ENCODE results near the gene ACSL1.
"Not testable (repeated sequence)": the region's sequence is repeated elsewhere in the genome, so short reads cannot be mapped to it uniquely, and the experiment has no call there.

Gene ACSL1

DNA sequence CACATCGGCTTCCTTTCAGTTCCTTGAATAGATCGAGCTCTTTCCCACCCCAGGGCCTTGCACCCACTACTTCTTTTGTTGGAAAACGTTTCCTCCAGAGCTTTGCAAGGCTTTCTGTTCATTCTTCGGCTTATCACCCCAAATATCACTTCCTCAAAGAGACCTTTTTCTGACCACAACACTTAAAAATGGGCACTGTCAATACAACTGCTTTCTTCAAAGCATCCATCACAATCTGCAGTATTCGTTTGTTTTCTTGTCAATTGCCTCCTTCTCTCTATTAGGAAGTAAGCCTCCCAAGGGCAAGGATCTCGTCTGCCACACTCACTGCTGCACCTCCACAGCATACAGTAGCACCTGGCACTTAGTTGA lies 74.2 kb downstream of the ACSL1 start:
- no peak for DNase-seq

DNA sequence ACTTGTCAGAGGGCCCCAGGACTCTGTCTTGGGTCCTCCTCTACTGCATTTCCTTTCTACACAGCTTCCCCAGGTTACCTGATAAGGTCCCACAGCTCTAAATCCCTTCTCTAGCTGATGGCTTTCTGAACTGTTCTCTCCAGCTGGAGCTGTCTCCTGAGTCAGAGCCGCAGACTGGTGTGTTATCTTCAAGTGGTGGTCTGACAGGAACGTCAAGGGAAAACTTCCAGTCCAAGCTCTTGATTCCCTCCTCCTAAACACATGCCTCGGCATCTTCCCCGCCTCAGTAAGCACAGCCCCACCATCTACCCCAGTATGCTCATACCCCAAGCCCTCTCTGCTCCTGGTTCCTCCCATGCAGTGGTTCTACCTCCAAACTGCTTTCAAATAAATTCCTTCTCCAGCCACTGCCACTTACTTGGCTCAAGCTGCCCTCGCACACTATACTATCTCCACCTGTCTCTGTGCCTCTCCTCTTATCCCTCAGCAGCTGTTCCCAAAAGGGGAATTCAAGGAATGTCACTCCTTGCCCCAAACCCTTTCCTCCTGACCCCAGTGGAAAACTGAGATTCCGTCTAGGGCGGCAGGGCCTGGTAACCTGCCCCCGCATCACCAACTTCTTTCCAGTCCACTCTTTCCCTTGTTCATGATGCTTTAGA lies 74.7 kb downstream of the ACSL1 start:
- no peak for DNase-seq

DNA sequence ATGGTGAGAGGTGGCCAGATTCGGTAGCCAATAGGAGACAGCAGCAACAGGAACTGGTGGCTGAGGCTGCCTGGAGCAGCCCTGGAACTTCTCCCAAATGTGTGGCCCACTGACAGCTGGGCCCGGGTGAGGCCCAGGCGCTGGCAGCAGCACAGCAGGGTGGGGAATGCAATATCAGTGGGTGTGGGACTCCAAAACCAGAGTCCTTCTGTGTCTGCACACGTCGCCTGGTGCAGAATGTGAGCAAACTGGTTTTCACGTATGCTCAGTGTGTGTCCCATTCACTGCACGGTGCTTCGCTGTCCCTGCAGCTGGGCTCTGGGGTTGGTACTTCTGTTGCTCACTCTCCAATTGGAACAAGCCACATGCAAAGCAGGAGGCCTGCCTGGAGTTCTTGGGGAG lies 77.5 kb downstream of the ACSL1 start:
- no peak for DNase-seq

DNA sequence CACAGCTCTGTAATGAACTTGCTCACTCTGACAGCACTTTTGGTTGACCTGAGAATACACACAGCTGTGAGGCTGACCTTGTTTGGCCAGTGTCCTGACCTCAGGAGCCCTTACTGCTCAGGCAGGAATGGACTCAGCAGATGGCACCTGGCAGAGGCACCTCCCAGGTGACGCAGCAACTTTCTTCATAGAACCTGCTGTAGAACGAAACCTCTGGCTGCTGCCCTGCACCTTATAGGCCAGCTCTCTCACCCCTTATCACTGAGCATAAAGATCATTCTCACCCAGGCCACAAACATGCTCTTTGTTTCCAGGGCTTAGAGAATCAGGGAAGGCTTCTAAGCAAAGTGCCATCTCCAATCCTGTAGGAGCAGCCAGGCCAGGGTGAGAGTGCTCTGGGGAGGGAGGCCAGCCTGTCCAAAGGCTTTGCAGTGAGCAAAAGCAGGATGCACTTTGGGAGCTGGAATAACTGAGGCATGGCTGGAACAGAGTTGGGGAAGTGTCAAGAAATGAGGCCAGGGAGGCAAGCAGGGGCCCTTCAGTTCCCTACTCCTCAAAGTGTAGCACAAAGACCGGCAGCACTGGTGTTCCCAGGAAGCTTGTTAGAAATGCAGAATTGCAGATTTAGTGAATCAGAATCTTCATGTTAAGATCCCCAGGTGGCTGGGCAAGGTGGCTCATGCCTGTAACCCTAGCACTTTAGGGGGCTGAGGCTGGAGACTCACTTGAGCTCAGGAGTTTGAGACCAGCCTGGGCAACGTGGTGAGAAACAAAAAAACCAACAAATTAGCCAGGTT lies 78.5 kb downstream of the ACSL1 start:
- no peak for DNase-seq

DNA sequence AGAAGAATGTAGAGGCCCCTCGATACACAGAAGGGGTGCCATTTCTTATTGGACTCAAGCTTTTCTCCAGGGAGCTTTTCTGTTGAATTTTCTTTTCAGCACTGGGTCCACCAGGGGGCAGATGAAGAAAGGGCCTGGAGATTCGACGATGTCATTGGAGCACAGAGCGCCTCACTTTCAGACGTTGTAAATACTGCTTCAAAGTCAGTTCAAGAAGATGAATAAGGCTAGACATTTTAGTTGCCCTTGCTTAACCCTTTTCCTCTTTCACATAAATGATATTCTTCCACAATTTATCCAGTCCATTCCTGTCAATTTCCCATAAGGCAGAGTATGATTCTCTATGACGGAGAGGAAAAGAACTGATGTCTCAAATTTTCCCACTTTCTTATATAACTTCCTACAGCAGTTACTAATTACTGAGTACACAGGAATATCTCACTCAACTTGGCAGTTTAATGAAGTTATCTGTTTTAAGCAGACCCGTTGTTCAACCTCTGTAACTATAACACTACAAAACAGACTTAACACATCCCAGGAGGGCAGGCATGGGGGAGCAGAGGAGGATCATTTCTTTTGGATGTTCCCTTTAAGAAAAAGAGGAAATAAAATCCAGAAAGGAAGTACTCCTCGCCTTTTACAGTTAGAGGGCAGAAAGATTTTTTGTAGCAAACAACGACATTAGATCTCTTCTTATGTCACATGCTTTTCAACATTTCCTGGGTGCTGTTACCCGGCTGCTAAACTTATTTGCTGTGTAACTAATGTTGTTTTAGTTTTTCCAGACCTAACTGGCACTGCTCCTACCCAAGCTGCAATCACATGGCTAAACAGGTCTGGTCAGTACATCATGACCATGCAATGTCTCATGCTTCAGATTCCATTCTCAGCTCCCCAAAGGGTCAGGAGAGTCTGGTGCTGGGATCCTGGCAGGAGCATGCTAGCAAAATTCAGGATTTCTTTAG lies 79.7 kb downstream of the ACSL1 start:
- peak; percentile 63 for DNase-seq

DNA sequence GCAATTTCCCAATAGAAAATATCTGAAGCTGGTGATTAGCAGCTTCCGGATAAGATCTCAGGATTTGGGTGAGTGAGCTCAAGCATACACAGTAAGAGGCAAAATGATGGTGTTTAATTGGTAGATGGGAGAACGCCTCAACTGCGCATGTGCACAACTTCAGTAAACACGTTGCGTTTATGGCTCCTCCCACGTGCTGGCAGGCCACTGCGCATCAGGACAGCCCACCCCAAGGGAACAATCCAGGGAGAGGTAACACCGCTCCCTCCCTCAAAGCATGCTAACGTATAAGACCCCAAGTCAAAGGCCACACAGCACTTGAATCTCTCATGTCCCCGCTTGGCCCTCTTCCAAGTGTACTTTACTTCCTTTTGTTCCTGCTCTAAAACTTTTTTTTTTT lies 81.5 kb downstream of the ACSL1 start:
- DNase-seq, result no peak

DNA sequence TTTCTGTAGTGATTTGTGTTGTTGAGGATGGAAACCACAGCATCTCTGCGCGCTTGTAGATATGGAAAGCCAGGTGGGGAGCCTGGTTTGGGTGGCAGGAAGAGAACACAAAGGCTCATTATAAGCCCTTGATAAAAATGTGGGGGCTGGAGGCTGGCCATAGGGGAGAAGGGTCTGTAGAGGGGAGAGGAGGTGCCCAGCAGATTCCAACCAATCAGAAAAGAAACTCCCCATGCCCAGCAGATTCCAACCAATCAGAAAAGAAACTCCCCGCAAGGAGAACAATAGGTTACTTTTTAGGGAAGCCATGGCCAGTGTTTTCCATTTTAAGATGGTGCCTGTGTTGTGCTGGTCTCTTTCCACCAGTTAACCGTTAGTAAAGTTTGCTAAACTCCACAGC lies 82.1 kb downstream of the ACSL1 start:
- DNase-seq, result no peak

DNA sequence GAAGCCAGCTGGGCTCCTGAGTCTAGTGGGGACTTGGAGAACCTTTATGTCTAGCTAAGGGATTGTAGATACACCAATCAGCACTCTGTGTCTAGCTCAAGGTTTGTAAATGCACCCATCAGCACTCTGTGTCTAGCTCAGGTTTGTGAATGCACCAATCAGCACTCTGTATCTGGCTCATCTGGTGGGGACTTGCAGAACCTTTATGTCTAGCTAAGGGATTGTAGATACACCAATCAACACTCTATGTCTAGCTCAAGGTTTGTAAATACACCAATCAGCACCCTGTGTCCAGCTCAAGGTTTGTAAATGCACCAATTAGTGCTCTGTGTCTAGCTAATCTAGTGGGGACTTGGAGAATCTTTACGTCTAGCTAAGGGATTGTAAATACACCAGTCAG lies 84.1 kb downstream of the ACSL1 start:
- DNase-seq, result not testable (repeated sequence)

DNA sequence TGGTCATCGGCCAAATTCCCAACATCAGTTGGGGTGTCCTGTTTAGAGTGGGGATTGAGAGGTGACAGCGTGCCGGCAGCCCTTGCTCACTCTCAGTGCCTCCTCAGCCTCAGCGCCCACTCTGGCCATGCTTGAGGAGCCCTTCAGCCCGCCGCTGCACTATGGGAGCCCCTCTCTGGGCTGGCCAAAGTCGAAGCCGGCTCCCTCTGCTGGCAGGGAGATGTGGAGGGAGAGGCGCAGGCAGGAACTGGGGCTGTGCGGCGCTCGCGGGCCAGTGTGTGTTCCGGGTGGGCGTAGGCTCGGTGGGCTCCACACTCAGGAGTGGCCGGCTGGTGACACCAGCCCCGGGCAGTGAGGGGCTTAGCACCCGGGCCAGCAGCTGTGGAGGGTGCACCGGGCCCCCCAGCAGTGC lies 84.8 kb downstream of the ACSL1 start:
- no peak for DNase-seq

DNA sequence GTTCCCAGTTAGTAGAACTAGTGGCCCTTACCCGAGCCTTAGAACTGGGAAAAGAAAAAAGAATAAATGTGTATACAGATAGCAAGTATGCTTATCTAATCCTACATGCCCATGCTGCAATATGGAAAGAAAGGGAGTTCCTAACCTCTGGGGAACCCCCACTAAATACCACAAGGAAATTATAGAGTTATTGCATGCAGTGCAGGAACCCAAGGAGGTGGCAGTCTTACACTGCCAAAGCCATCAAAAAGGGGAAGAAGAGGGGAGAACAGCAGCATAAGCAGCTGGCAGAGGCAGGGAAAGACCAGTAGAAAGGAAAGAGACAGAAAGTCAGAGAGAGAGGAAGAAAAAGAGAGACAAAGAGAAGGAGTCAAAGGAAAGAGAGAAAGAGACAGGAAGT lies 86.2 kb downstream of the ACSL1 start:
- DNase-seq, result not testable (repeated sequence)

DNA sequence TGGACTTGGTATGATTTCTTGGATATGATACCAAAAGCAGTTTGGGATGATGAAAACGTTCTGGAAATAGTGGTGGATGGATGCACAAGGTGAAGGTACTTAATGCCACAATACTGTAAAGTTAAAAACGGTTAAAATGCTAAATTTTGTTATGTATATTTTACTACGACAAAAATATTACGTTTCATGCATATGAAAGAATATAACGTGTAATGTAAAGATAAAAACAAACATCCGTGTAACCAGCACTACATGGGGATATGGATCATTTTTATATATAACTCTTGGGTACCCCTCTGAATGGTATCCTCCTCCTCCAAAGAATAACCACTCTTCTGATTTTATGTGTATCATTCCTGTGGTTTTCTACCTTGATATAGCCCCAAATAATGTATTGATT lies 91.0 kb downstream of the ACSL1 start:
- no peak for DNase-seq

DNA sequence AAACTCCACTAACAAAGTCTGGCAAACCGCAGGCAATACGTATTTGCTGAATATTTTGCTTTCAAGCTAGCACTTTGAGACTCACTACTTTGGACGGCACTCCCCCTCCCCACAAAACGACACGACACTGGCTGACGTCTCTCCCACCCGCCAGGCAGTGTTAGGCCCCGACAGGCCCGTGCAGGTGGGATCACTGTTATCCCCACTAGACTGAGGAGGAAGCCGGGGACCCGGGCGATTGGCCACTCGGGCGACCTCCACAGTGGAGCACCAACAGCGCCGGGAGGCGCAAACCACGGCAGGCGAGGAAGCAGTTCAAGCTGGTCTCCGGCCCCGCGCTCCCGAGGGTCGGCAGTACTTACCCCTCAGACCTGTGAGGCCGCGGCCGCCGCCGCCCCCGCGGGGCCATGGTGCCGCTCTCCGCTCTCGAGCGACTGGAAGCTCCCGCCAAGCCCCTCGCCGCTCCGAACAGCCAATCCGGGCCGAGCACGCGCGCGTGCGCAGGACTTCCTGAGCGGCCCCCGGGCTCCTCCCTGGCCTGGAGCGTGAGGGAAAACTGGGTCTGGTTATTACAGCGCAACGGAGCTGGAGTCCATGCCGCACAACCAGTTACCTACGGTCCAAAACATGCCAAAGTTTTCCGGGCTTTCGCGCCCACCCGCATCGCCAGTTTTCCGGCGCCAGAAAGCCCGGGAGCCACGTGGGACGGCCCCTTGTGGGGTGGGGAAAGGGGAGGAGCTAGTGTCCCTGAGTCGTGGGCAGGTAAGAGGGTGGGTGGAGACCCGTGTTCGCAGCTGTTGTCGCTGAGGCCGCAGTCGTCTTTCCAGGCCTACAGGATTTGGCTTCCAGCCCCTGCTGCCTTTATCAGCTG lies 91.9 kb downstream of the ACSL1 start, which contains the start of gene CENPU:
CENPU (minus strand) TSS at position 443 of the 871 bp plus-strand sequence; CDS start at position 409, 34 bp downstream.
- peak; percentile 98 for DNase-seq

DNA sequence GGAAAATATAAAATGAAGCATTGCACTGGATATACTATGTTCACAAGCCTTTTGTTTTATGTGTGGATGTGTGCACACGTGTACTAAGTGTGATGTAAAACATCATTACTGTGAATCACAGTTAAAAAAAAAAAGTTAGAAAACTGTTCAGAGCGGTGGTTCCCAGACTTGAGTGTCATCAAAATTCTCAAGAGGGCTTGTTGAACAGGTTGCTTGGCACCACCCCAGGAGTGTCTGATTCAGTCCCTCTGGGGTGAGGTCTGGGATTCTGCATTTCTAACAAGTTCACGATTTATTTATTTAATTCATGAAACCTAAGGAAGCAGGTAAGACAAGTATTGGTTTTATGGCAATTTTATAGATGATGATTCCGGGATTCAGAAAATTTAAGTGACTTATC lies 93.6 kb downstream of the ACSL1 start:
- no peak for DNase-seq

DNA sequence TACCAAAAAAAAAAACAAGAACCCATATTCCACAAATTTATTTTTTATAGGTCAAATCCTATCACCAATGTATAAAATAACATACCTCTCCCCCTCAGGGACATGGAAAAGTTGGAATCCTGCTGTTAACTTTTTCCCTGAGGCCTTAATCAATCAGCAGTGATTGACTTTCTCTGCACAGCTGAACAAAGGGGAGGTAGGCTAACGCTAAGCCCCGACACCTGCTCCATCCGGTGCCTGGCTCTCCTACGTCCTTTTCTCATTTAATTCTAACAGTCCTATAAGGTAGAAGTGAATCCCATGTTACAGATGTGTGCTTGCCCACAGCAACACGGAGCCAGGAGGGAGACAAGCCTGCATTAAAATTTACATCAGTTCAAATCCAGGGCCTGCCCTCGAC lies 94.7 kb downstream of the ACSL1 start:
- no peak for DNase-seq

DNA sequence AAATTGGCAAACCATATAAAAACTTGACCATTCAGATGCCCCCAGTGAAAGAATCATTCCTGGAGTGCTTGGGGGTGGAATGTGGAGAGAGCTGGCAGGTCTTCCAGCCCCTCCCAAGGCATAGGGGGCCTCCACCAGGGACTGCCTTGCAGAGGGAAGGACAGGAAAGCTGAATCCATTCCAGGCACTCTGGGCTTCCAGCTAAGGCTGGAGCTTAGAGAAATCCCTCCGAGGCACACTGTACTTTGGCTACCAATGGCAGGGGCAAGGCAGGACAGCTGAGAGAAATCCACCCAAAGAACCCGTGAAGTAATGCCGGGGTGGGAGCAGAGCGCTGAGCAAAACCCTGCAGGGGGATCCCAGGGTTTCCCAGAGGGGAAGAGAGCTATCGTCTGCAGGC lies 95.8 kb downstream of the ACSL1 start:
- DNase-seq, result no peak

DNA sequence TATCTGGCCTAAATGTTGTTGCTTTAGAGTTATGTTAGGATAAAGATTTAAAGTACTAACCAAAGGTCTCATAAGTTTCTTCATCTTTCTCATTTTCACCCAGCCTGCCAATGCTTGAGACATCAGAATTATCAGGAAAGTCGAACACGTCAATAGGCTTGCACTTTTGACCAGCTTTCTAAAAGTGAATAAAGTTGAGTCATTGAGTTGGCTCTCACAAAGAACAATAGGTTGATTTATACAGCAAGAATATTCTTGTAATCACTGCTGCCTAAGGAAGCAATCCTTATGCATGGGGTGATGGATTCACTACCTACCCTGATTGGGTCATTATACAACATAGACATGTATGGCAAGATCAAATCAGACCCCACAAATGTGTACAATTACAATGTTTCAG lies 96.9 kb downstream of the ACSL1 start:
- no peak for DNase-seq

DNA sequence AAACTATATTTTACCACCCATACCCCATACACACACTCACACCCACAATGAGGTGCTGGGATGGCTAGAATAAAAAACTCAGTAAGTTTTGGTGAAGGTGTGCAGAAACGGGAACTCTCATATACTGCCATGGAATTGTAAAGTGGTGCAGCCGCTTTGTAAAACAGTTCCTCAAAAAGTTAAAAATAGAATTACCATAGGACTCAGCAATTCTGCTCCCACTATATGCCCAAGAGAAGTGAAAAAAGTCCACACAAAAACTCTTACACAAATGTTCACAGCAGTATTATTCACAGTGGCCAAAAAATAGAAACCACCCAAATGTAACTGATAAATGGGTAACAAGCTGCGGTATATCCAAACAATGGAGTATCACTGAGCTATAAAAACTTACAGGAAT lies 98.3 kb downstream of the ACSL1 start:
- DNase-seq, result no peak

DNA sequence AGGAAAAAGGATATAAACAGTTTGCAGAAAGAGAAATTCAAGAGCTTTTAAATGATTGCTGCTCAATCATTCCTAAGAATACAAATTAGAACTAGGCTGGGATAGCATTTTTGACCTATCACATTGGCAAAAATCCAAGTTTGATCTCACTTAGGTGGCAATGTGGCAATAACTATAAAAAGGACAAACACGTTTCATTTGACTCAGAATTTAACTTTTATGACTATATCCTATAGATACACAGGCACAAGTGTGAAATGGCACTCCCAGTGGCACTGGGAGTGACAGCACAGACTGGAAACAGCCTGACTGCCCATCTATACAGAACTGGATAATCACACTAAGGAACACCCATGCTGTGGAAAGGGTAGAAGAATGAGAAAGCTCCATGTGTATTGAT lies 103.0 kb downstream of the ACSL1 start:
- DNase-seq, result no peak

DNA sequence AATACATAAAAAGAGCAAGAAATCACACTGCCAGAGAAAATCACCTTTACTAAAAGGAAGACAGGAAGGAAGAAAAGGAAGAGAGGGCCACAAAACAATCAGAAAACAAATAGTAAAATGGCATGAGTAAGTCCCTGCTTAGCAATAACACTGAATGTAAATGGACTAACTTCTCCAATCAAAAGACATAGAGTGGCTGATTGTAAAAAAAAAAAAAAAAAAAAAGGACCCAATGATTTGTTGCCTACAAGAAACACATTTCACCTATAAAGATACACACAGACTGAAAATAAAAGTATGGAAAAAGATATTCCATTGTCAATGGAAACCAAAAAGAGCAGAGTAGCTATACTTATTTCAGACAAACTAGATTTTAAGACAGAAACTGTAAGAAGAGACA lies 104.5 kb downstream of the ACSL1 start:
- DNase-seq, result no peak

DNA sequence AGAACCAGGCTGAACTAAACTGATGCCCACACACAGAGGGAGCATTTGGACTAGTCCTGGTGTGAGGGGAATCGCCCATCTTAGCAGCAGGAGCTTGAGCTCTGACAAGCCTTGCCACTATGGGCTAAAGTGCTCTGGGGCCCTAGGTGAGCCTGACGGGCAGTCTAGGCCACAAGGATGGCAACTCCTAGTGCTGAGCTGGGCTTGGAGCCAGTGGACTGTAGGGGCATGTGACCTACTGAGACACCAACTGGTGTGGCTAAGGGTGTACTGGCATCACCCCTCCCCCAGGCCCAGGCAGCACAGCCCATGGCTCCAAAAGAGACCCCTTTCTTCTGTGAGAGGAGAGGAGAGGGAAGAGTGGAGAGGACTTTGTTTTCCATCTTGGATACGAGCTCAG lies 106.4 kb downstream of the ACSL1 start:
- DNase-seq, result no peak

DNA sequence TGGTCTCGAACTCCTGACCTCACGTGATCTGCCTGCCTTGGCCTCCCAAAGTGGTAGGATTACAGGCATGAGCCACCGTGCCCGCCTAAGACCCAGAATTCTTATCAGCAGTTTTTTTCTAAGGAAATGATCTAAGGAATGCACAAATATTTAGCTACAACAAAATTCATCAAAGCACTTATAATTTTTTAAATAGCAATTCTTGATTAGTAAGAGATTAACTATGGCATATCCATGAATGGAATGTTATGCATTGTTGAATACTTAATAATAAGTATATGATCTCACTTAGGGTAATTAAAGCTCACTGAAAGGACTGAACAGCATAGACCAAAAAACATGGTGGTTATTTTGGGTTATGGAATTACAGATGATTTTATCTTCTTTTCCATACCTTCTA lies 110.2 kb downstream of the ACSL1 start:
- DNase-seq, result no peak

DNA sequence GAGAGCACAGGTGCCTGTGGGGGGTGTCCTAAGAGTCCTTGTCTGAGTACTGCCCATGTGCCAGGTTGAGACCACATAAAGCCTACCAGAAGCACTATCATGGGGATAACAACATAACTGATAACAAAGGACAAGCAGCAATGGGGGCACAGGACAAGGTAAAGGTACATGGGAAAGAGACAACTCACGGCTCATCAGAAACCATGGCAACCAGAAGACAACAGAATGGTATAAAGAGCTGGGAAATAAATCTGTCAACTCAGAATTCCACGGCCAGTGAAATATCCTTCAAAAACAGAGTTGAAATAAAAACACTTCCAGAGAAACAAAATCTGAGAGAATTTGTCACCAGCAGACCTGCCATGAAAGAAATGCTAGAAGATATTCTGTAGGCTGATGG lies 111.9 kb downstream of the ACSL1 start:
- no peak for DNase-seq
